Liver (tissue), 9 donors: ENCODE results near the gene UBXN11. TPM values are rescaled to one million over a fixed set of nuclear protein-coding genes. Genes with fewer than 3 reads are reported as not detected.

Experiments used
- DNase-seq: peaks from one replicate; pipeline ENCODE4 v3.0.0-alpha.2; 2017; ENCODE audit warnings: low spot score
- H3K27ac ChIP-seq, 2 donors: one replicate each; pipeline ENCODE4 v1.7.0; 2013; ENCODE audit warnings: inconsistent platforms in 2 of 2, low read length in 2 of 2, control low read depth in 1 of 2, low read depth in 1 of 2, mild to moderate bottlenecking in 1 of 2
- H3K27me3 ChIP-seq, 4 donors: one replicate each; pipeline versions ENCODE4 v1.6.1 to v1.7.0; 2013; ENCODE audit warnings: low read length in 3 of 4, inconsistent platforms in 1 of 4, mild to moderate bottlenecking in 1 of 4, moderate library complexity in 1 of 4; ENCODE audit not compliant: control insufficient read depth in 4 of 4, insufficient read depth in 4 of 4
- H3K36me3 ChIP-seq, 4 donors: one replicate each; pipeline versions ENCODE4 v1.6.1 to v1.7.0; 2013; ENCODE audit warnings: low read length in 3 of 4, mild to moderate bottlenecking in 3 of 4, low read depth in 1 of 4, moderate library complexity in 1 of 4; ENCODE audit not compliant: control insufficient read depth in 4 of 4, insufficient read depth in 3 of 4
- H3K4me1 ChIP-seq, 4 donors: one replicate each; pipeline versions ENCODE4 v1.6.1 to v1.7.0; 2013; ENCODE audit warnings: low read length in 3 of 4, mild to moderate bottlenecking in 3 of 4, moderate library complexity in 1 of 4; ENCODE audit not compliant: control insufficient read depth in 4 of 4, insufficient read depth in 4 of 4
- H3K4me3 ChIP-seq, 3 donors: one replicate each; pipeline versions ENCODE4 v1.6.1 to v1.7.0; 2013; ENCODE audit warnings: low read length in 3 of 3, control low read depth in 1 of 3, low read depth in 1 of 3, mild to moderate bottlenecking in 1 of 3
- H3K9ac ChIP-seq, 2 donors: one replicate each; pipeline ENCODE4 v1.7.0; 2013; ENCODE audit warnings: low read length in 2 of 2, mild to moderate bottlenecking in 2 of 2, moderate library complexity in 2 of 2, control low read depth in 1 of 2, low read depth in 1 of 2
- H3K9me3 ChIP-seq, 4 donors: one replicate each; pipeline versions ENCODE4 v1.6.1 to v1.7.0; 2013; ENCODE audit warnings: low read length in 3 of 4; ENCODE audit not compliant: control insufficient read depth in 4 of 4
- ATF3 ChIP-seq: IDR thresholded peaks from 2 replicates; pipeline ENCODE4 v1.6.1; 2016; ENCODE audit warnings: antibody characterized with exemption
- CTCF ChIP-seq: fragments of 150-350 bp; IDR thresholded peaks from 2 replicates; pipeline ENCODE4 v1.5.1; 2017; ENCODE audit warnings: improper control_type of control experiment, low read depth, low read length; ENCODE audit not compliant: missing input control
- EGR1 ChIP-seq, 2 donors: IDR thresholded peaks; 2 replicates each; pipeline ENCODE4 v1.6.1; 2016 to 2018; ENCODE audit warnings: antibody characterized with exemption in 2 of 2, low read depth in 2 of 2
- FOXA1 ChIP-seq: IDR thresholded peaks from 2 replicates; pipeline ENCODE4 v1.6.1; 2016; ENCODE audit warnings: antibody characterized with exemption
- FOXA2 ChIP-seq: IDR thresholded peaks from 2 replicates; pipeline ENCODE4 v1.6.1; 2016; ENCODE audit warnings: antibody characterized with exemption
- GABPA ChIP-seq, 2 donors: IDR thresholded peaks in 1 of 2; conservative IDR thresholded peaks in 1 of 2; 2 replicates each; pipeline ENCODE4 v1.6.1; 2016; ENCODE audit warnings: antibody characterized with exemption in 2 of 2, mild to moderate bottlenecking in 1 of 2, moderate library complexity in 1 of 2
- HNF4A ChIP-seq, 2 donors: conservative IDR thresholded peaks; 2 replicates each; pipeline ENCODE4 v1.6.1; 2016; ENCODE audit warnings: antibody characterized with exemption in 2 of 2, mild to moderate bottlenecking in 2 of 2
- HNF4G ChIP-seq: IDR thresholded peaks from 2 replicates; pipeline ENCODE4 v1.6.1; 2016; ENCODE audit warnings: antibody characterized with exemption
- JUND ChIP-seq, 2 donors: IDR thresholded peaks; 2 replicates each; pipeline ENCODE4 v1.6.1; 2016; ENCODE audit warnings: antibody characterized with exemption in 2 of 2
- MAX ChIP-seq: IDR thresholded peaks from 2 replicates; pipeline ENCODE4 v1.6.1; 2016; ENCODE audit warnings: antibody characterized with exemption
- NR2F2 ChIP-seq: IDR thresholded peaks from 2 replicates; pipeline ENCODE4 v1.6.1; 2016; ENCODE audit warnings: antibody characterized with exemption
- RAD21 ChIP-seq, 2 donors: IDR thresholded peaks; 2 replicates each; pipeline ENCODE4 v1.6.1; 2016; ENCODE audit warnings: antibody characterized with exemption in 2 of 2, mild to moderate bottlenecking in 2 of 2
- REST ChIP-seq: IDR thresholded peaks from 2 replicates; pipeline ENCODE4 v1.6.1; 2016; ENCODE audit warnings: antibody characterized with exemption, mild to moderate bottlenecking
- RXRA ChIP-seq, 2 donors: IDR thresholded peaks; 2 replicates each; pipeline ENCODE4 v1.6.1; 2017 to 2018; ENCODE audit warnings: antibody characterized with exemption in 2 of 2, mild to moderate bottlenecking in 1 of 2
- SP1 ChIP-seq: IDR thresholded peaks from 2 replicates; pipeline ENCODE4 v1.6.1; 2018; ENCODE audit warnings: antibody characterized with exemption, mild to moderate bottlenecking
- TAF1 ChIP-seq: conservative IDR thresholded peaks from 2 replicates; pipeline ENCODE4 v1.6.1; 2016; ENCODE audit warnings: antibody characterized with exemption, mild to moderate bottlenecking
- YY1 ChIP-seq: IDR thresholded peaks from 2 replicates; pipeline ENCODE4 v1.6.1; 2016; ENCODE audit warnings: antibody characterized with exemption, mild to moderate bottlenecking
- ZBTB33 ChIP-seq: IDR thresholded peaks from 2 replicates; pipeline ENCODE4 v1.6.1; 2016; ENCODE audit warnings: antibody characterized with exemption
- WGBS: extraction: QIAGEN DNeasy Blood & Tissue Kit; methylation state at CpG from one replicate; pipeline ENCODE4 v1.1.7; 2013; 5-methylcytosine and 5-hydroxymethylcytosine counted together
- polyA plus RNA-seq, 2 donors: library from polyadenylated mRNA; stranded (reverse) in 1 of 2; unstranded in 1 of 2; fragments of 200-250 nt in 1 of 2; fragments of >200 nt in 1 of 2; fragmentation: Nextera tagmentation in 1 of 2; extraction: Ambion mirVana in 1 of 2; gene quantifications; one replicate each; pipeline versions ENCODE4 v1.2.1 to v1.2.3, GENCODE V29; 2013 to 2015
- total RNA-seq, 2 donors: library from RNA; depleted of rRNA; stranded (reverse); fragments of >200 nt; gene quantifications; one replicate each; pipeline ENCODE4 v1.2.3, GENCODE V29; 2014
- donor health status: healthy.
- donor health status: healthy.
- donor health status: healthy.
- donor health status: healthy.
- donor health status: healthy.

UBXN11 gene
- total and polyA plus RNA-seq, 4 donors = 3.0 to 9.5 (median 7.3) TPM

- Histone ChIP-seq H3K27me3 (no peaks in the 10 kb centered on the region), H3K9me3 (no peaks in the 10 kb centered on the region), H3K4me1 (no peaks in the 10 kb centered on the region), H3K9ac (no peak overlapping the region), H3K4me3 (no peak overlapping the region), H3K36me3 (no peaks in the 10 kb centered on the region), H3K27ac (no peak overlapping the region)
- TF ChIP-seq CTCF = no peak
- no peak for TF ChIP-seq FOXA2
- TF ChIP-seq ATF3 = no peak
- no peak for TF ChIP-seq RAD21 (IDR thresholded peaks at IDR 0.05)
- no peak for TF ChIP-seq TAF1
- no peak for TF ChIP-seq HNF4G
- no peak for TF ChIP-seq HNF4A (conservative IDR thresholded peaks at IDR 0.05)
- TF ChIP-seq RXRA (IDR thresholded peaks at IDR 0.05) = no peak
- TF ChIP-seq GABPA (IDR thresholded peaks at IDR 0.05 in 1 of 2, conservative IDR thresholded peaks at IDR 0.05 in 1 of 2) = no peak
- TF ChIP-seq EGR1 (IDR thresholded peaks at IDR 0.05; ENCODE audit: low read depth in 2 of 2) = no peak
- no peak for TF ChIP-seq ZBTB33
- TF ChIP-seq REST = no peak
- no peak for TF ChIP-seq YY1
- TF ChIP-seq SP1 = no peak
- WGBS = 90% methylated on average over 8 of the region's 8 CpGs
- no peak for DNase-seq
These were observed 22.2 kb upstream of the UBXN11 start for GRCh38 chr1:26328597-26328996.

GRCh38 chr1:26327956-26328362 lies 21.5 kb upstream of the UBXN11 start:
- no peak overlapping the region for H3K4me3 ChIP-seq
- no peaks in the 10 kb centered on the region for H3K9me3 ChIP-seq
- no peak overlapping the region for H3K27ac ChIP-seq
- no peak overlapping the region for H3K9ac ChIP-seq
- no peak for DNase-seq
- no peaks in the 10 kb centered on the region for H3K36me3 ChIP-seq
- no peaks in the 10 kb centered on the region for H3K4me1 ChIP-seq
- WGBS = 91% methylated on average over 8 of the region's 8 CpGs
- H3K27me3 ChIP-seq = no peaks in the 10 kb centered on the region
- no peak for TF ChIP-seq NR2F2
- TF ChIP-seq SP1 = no peak
- no peak for TF ChIP-seq GABPA (IDR thresholded peaks at IDR 0.05 in 1 of 2, conservative IDR thresholded peaks at IDR 0.05 in 1 of 2)
- no peak for TF ChIP-seq TAF1
- TF ChIP-seq EGR1 (IDR thresholded peaks at IDR 0.05; ENCODE audit: low read depth in 2 of 2) = no peak
- no peak for TF ChIP-seq FOXA1
- TF ChIP-seq FOXA2 = no peak
- TF ChIP-seq MAX = no peak
- TF ChIP-seq ZBTB33 = no peak
- no peak for TF ChIP-seq RAD21 (IDR thresholded peaks at IDR 0.05)
- no peak for TF ChIP-seq HNF4A (conservative IDR thresholded peaks at IDR 0.05)
- no peak for TF ChIP-seq HNF4G
- no peak for TF ChIP-seq YY1
- TF ChIP-seq RXRA (IDR thresholded peaks at IDR 0.05) = no peak
- no peak for TF ChIP-seq JUND (IDR thresholded peaks at IDR 0.05)
- no peak for TF ChIP-seq ATF3
- no peak for TF ChIP-seq REST
